DND-41 (cell line): ENCODE data around the gene SLC30A1.

ENCODE experiments used
- ATAC-seq: fragments of 200-7000 bp; cut with Tn5 transposase; 3 replicates; pipeline ENCODE4 v1.9.1; 2021; ENCODE audit warnings: low read depth; ENCODE audit not compliant: insufficient read depth
- DNase-seq: peaks from one replicate; pipeline ENCODE4 v3.0.0-alpha.2; 2020
- H2AFZ ChIP-seq: 2 replicates; pipeline ENCODE4 v1.6.0; 2012; ENCODE audit warnings: low read depth, low read length
- H3K27ac ChIP-seq: 2 replicates; pipeline ENCODE4 v1.5.1; 2012; ENCODE audit warnings: low read length, inconsistent platforms
- H3K27me3 ChIP-seq: fragments of 200-600 bp; sonication (generic); 2 replicates; pipeline ENCODE4 v1.6.0; 2012; ENCODE audit warnings: low read length, mild to moderate bottlenecking, inconsistent platforms; ENCODE audit not compliant: insufficient read depth, poor library complexity
- H3K36me3 ChIP-seq: 2 replicates; pipeline ENCODE4 v1.5.1; 2012; ENCODE audit warnings: low read length, inconsistent platforms; ENCODE audit not compliant: insufficient read depth
- H3K4me1 ChIP-seq: 2 replicates; pipeline ENCODE4 v1.5.1; 2012; ENCODE audit warnings: mild to moderate bottlenecking, low read length; ENCODE audit not compliant: insufficient read depth
- H3K4me2 ChIP-seq: 2 replicates; pipeline ENCODE4 v1.6.0; 2012; ENCODE audit warnings: mild to moderate bottlenecking, moderate library complexity, low read length, inconsistent platforms; ENCODE audit not compliant: insufficient read depth
- H3K4me3 ChIP-seq, 2 experiments: fragments of 200-600 bp in 1 of 2; shearing (Covaris generic) in 1 of 2; 2 replicates each; pipeline ENCODE4 v1.5.1; 2012 to 2016; ENCODE audit warnings: inconsistent platforms in 2 of 2, low read length in 2 of 2, mild to moderate bottlenecking in 2 of 2, low read depth in 1 of 2, moderate library complexity in 1 of 2
- H3K79me2 ChIP-seq: 2 replicates; pipeline ENCODE4 v1.6.0; 2012; ENCODE audit warnings: low read length, inconsistent platforms; ENCODE audit not compliant: insufficient read depth
- H3K9ac ChIP-seq: 2 replicates; pipeline ENCODE4 v1.6.0; 2012; ENCODE audit warnings: low read depth, mild to moderate bottlenecking, inconsistent platforms, low read length, moderate library complexity
- H3K9me3 ChIP-seq: 2 replicates; pipeline ENCODE4 v1.5.1; 2012; ENCODE audit warnings: low read length, moderate library complexity, mild to moderate bottlenecking, inconsistent platforms; ENCODE audit not compliant: insufficient read depth, severe bottlenecking
- H4K20me1 ChIP-seq: 2 replicates; pipeline ENCODE4 v1.6.0; 2012; ENCODE audit warnings: low read length; ENCODE audit not compliant: insufficient read depth
- EZH2 ChIP-seq: IDR thresholded peaks from 3 replicates; pipeline ENCODE4 v1.6.1; 2012; ENCODE audit warnings: borderline replicate concordance, low read depth, mild to moderate bottlenecking, moderate library complexity, low read length, inconsistent platforms; ENCODE audit not compliant: severe bottlenecking
- TF ChIP-seq, protein P1 (sequence below): IDR thresholded peaks from 2 replicates; pipeline ENCODE4 v1.5.1; 2012; ENCODE audit warnings: borderline replicate concordance, low read length, moderate library complexity, mild to moderate bottlenecking; ENCODE audit not compliant: poor library complexity, severe bottlenecking; ENCODE audit errors: extremely low read depth

Gene SLC30A1

DNA sequence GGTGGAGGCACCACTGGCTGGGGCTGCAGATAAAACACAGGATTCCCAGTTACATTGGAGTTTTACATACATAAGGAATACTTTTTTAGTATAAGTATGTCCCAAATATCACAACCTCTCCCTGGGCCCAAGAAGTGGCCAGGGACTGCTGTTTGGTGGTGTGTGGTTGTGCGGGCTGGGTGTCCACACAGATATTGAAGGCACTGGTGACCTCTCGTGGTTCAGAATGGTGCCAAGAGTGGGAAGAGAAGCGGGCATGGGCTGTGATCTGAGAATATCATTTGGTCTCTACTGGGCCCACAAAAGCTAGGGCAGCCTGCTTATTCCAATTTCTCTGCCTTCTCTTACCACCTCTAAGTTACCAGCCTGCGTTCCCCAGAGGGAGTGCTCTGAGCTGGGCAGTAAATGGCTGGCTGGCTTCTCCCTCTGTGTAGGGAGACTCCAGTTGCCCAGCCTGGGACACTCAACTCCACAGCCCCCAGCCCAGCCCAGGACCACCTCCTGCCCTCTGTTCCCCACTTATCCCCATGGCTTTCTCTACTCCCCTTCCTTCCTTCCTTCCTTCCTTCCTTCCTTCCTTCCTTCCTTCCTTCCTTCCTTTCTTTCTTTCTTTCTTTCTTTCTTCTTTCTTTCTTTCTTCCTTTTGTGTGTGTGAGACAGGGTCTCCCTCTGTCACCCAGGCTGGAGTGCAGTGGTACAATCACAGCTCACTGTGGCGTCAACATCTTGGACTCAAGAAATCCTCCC, 44.2 kb downstream of the SLC30A1 start:
- Histone ChIP-seq H4K20me1 (no peaks in the 10 kb centered on the region), H3K27me3 (no peaks in the 10 kb centered on the region), H3K4me1 (no peaks in the 10 kb centered on the region), H3K9me3 (no peaks in the 10 kb centered on the region), H3K79me2 (no peaks in the 10 kb centered on the region), H3K27ac (no peak overlapping the region), H3K4me2 (no peak overlapping the region), H3K36me3 (no peaks in the 10 kb centered on the region), H3K9ac (no peak overlapping the region), H3K4me3 (no peak overlapping the region), H2AFZ (no peak overlapping the region)
- no peak for TF ChIP-seq EZH2
- TF ChIP-seq, protein P1, sequence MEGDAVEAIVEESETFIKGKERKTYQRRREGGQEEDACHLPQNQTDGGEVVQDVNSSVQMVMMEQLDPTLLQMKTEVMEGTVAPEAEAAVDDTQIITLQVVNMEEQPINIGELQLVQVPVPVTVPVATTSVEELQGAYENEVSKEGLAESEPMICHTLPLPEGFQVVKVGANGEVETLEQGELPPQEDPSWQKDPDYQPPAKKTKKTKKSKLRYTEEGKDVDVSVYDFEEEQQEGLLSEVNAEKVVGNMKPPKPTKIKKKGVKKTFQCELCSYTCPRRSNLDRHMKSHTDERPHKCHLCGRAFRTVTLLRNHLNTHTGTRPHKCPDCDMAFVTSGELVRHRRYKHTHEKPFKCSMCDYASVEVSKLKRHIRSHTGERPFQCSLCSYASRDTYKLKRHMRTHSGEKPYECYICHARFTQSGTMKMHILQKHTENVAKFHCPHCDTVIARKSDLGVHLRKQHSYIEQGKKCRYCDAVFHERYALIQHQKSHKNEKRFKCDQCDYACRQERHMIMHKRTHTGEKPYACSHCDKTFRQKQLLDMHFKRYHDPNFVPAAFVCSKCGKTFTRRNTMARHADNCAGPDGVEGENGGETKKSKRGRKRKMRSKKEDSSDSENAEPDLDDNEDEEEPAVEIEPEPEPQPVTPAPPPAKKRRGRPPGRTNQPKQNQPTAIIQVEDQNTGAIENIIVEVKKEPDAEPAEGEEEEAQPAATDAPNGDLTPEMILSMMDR = no peak
- DNase-seq (no peak), ATAC-seq (no peak)

DNA sequence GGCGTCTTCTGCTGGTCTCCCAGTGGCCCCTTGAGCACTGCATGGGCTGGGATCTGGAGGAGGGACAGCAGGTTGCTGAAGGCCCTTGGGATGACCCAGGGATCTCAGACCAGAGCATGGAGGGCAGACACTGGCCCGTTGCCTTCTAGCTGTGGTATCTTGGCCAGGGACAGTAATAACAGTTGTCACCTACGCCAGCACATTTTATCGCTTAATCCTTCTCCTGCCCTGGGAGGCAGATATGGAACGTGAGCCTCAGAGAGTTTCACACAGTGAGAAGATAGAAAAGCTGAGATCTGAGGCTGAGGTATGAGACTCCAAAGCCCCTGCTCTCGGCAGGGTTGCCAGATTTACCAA, 46.9 kb downstream of the SLC30A1 start:
- Histone ChIP-seq H3K79me2 (no peaks in the 10 kb centered on the region), H3K4me1 (no peaks in the 10 kb centered on the region), H3K4me2 (no peak overlapping the region), H3K27ac (no peak overlapping the region), H3K4me3 (no peak overlapping the region), H4K20me1 (no peaks in the 10 kb centered on the region), H3K36me3 (no peaks in the 10 kb centered on the region), H3K27me3 (no peaks in the 10 kb centered on the region), H3K9ac (no peak overlapping the region), H3K9me3 (no peaks in the 10 kb centered on the region), H2AFZ (no peak overlapping the region)
- no peak for TF ChIP-seq EZH2
- TF ChIP-seq, protein P1 = no peak
- DNase-seq (no peak), ATAC-seq (no peak)

DNA sequence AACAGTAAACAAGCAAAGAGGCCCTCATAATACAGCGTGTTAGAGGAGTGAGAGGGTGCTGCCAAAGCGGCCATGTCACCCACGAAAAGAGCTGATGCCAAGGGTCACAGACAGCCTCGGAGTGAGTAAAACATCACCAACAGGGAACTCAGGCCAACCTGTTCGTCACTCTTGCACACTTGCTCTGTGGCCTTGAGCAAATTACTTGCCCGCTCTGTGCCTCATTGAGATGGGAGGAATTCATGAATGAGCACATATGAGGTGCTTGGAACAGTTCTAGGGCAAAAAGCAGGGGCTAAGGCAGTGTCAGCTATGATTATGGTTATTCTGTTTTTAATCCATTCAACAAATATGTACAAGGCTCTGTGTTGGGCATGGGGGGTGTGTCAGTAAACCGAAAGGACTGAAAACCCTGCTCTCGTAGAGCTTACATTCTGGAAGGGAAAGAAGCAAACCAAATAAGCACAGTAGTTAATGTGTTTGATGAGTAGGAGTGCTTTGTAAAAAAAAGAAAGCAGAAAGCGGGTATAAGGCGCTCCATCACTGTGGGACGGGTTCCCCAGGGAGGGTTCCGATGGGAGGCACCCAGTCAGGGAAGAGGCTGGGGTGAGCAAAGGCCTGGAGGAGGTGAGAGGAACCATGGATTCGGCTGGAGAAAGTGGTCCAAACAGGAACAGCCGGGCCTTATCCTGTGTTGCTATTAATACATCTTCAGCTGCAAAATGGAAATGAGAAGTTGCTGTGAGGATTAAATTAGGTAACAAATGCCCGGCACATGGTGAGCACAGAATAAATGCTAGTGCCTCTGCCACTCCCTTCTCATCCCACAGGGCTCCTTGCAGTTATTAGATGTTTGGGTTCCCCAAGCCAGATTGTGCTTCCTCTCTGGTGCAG, 47.5 kb downstream of the SLC30A1 start:
- Histone ChIP-seq H3K4me2 (no peak overlapping the region), H3K27me3 (no peaks in the 10 kb centered on the region), H3K27ac (no peak overlapping the region), H3K4me1 (no peaks in the 10 kb centered on the region), H3K4me3 (no peak overlapping the region), H3K36me3 (no peaks in the 10 kb centered on the region), H4K20me1 (no peaks in the 10 kb centered on the region), H3K9me3 (no peaks in the 10 kb centered on the region), H3K79me2 (no peaks in the 10 kb centered on the region), H2AFZ (no peak overlapping the region), H3K9ac (no peak overlapping the region)
- TF ChIP-seq EZH2 = no peak
- TF ChIP-seq, protein P1 = no peak
- ATAC-seq (no peak), DNase-seq (no peak)
